Activated T-cell treated with anti-CD3 and anti-CD28 coated beads for 4 hours (primary cell): Measurements from ENCODE around the gene UBE2Q2.

Source experiments
- DNase-seq: peaks from one replicate; pipeline ENCODE4 v3.0.0-alpha.2; 2020

UBE2Q2 gene

GRCh38 chr15:75928680-75929608 is 85.7 kb downstream of the UBE2Q2 start:
- no peak for DNase-seq

DNA sequence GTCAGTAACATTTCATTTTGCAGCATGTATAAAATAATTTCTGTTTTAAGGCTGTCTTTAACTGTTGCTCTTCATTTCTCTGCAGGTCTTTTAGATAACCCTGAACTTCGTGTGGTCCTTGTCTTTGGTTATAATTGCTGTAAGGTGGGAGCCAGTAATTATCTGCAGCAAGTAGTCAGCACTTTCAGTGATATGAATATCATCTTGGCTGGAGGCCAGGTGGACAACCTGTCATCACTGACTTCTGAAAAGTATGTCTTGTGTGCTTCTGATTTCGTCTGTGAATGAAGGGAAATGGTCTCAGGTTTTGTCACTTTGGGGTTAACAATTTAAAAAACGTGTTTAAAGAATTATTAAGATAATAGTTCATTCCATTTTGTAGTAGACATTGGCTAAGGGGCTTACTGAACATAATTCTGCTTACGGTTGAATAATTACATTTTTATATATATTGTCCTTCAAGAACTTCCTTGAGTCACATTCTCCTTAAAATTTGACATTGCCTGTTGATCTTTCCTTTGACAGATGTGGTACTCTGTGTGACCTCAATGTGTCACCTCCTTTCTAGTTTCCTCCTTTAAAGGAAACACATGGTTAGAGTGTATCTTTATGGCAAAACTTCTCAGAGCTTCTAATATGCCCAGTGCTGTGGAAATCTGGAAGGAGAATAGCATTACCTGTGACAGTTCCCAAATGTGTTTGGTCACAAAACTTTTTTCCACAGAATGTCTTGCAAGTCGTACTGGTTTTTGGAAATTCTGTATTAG is 86.7 kb downstream of the UBE2Q2 start:
- no peak for DNase-seq

- no peak for DNase-seq
Observed at GRCh38 chr15:75930866-75931265, 87.6 kb downstream of the UBE2Q2 start.

GRCh38 chr15:75942464-75942863 is 99.2 kb downstream of the UBE2Q2 start:
- DNase-seq: no peak

DNA sequence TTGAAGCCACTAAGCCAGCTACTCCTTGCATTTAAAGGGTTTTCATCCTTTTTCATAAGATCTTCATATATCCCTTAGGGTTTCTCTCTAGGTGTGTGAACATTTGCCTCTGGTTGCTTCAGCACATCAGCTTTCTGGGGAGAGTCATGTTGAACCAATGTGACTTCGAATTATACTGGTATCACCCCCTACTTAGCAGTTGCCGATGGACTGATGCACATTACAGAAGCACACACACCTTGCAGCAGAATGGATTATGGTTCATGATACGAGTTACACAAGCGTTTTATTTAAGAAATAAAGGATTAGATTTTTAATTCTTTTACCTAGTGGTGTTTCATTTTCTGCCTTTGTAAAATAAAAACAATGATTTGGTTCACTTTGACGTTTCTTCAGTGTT is 100.0 kb downstream of the UBE2Q2 start:
- DNase-seq: no peak

GRCh38 chr15:75943713-75944215 is 100.5 kb downstream of the UBE2Q2 start:
- no peak for DNase-seq

- DNase-seq: no peak
Observed at GRCh38 chr15:75945953-75946352, 102.7 kb downstream of the UBE2Q2 start.

DNA sequence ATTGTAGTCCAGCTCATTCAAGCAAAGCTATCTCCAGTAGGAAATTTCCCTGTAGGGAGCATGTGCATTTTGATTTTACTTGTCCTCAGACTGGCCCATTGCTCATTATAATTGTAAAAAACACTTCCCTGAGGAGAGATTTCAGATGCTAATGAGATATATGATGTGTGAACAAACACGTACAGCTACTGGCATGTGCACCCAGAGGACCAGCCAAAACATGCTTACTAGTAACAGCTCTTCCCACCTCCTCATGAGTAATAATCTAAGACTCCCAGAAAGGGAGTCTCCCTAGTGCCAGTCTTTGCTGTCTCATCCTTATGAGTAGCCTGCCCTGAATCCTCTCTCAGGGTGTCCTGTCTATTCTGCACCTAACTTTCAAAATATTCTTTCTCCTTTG is 103.8 kb downstream of the UBE2Q2 start:
- no peak for DNase-seq

- no peak for DNase-seq
Observed at GRCh38 chr15:75948761-75949296, 105.6 kb downstream of the UBE2Q2 start.
